Measurements from ENCODE around the gene MYL10.
A peak's percentile ranks its signal among the peaks of the same experiment; 100 is the strongest.

MYL10 gene

DNA sequence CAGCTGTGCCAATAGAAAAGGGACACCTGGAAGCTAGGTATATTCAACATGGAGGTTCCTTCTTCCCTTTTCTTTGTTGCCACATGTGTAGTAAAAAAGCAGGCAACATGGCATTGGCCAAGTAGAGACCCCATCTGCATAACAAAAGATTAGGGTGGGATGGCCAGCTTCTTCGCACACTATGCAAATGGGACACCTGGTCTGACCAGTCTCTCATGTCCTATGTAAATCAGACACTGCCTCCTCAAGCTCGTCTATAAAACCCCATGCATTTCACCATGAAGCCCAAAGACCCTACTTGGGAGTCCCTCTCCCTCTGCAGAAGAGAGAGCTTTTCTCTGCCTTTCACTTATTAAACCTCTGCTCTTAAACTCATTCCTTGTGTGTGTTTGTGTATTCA is 53.9 kb downstream of the MYL10 start:
- Histone ChIP-seq H2BK5ac (ENCODE audit: low read length) (no peak overlapping the region), H3K4ac (ENCODE audit: low read depth, low read length) (no peak overlapping the region), H3K9ac (ENCODE audit: low read length) (no peak overlapping the region), H2BK15ac (replicated peaks; ENCODE audit: low read depth) (no peak overlapping the region), H3K18ac (ENCODE audit: low read length) (peak overlapping the region; percentile 41), H3K27ac (ENCODE audit: low read depth, low read length) (no peak overlapping the region), H2AK5ac (ENCODE audit: low read length) (no peak overlapping the region), H3K4me2 (ENCODE audit: low read length) (no peak overlapping the region), H4K5ac (ENCODE audit: low read length) (no peak overlapping the region), H2BK120ac (ENCODE audit: low read depth, low read length) (no peak overlapping the region), H3K79me1 (ENCODE audit: low read length) (no peaks in the 10 kb centered on the region), H3K36me3 (ENCODE audit: control insufficient read depth, insufficient read depth, low read length) (no peaks in the 10 kb centered on the region), H3K4me3 (ENCODE audit: low read length) (no peak overlapping the region), H3K23ac (ENCODE audit: low read length) (no peak overlapping the region), H3K4me1 (ENCODE audit: control insufficient read depth, low read depth, low read length) (no peaks in the 10 kb centered on the region), H3K27me3 (ENCODE audit: insufficient read depth, low read length, poor library complexity) (no peaks in the 10 kb centered on the region), H4K8ac (ENCODE audit: low read depth, low read length) (no peak overlapping the region), H3K79me2 (ENCODE audit: control insufficient read depth, insufficient read depth, low read length) (no peaks in the 10 kb centered on the region), H3K56ac (ENCODE audit: low read length) (no peak overlapping the region)
- WGBS (ENCODE audit: extremely low coverage, insufficient coverage, low lambda C conversion rate): no CpG with 5 or more reads among the region's 2 CpGs
- peak; percentile 84 for DNase-seq

DNA sequence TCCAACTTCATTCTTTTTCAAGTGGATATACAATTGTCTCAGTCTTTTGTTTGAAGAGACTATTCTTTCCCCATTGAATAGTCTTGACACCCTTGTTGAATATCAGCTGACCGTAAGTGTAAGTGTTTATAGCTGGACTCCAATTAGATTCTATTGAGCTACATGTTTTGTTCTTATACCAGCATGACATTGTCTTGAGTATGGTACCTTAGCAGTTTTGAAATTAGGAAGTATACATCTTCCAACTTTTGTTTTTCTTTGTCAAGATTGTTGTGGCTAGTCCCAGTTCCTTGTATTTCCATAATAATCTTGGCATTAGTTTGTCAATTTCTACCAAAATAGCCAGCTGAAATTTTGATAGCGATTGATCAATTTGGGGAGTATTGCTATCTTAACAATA is 56.9 kb downstream of the MYL10 start:
- no peak overlapping the region for H3K4me2 ChIP-seq (ENCODE audit: low read length)
- H3K79me1 ChIP-seq (ENCODE audit: low read length): no peaks in the 10 kb centered on the region
- no CpG with 5 or more reads among the region's 2 CpGs for WGBS (ENCODE audit: extremely low coverage, insufficient coverage, low lambda C conversion rate)

DNA sequence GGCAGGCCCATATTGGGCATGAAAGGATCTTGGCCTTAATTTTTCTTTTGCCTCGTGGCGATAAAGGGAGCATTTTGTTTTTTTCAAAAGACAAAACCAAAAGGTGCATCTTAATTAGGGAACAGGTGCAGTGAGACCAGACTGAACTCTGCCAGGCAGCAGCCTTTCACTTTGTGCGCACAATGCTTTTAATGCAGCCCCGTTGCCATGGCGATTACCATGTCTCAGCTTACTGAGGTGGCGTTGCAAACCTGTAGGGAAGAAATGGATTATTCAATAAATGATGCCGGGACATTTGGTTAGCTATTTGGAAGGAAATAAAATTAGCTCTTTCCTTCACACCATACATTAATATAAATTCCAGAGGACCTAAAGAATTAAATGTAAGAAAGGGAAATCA is 61.9 kb downstream of the MYL10 start:
- no peak overlapping the region for H3K27ac ChIP-seq (ENCODE audit: low read depth, low read length)
- no peaks in the 10 kb centered on the region for H3K36me3 ChIP-seq (ENCODE audit: control insufficient read depth, insufficient read depth, low read length)

More for the DNA sequence above, 56.9 kb downstream of the MYL10 start:
- Histone ChIP-seq H3K4me1 (ENCODE audit: control insufficient read depth, low read depth, low read length) (no peaks in the 10 kb centered on the region), H3K23ac (ENCODE audit: low read length) (no peak overlapping the region), H2BK15ac (replicated peaks; ENCODE audit: low read depth) (no peak overlapping the region), H3K4ac (ENCODE audit: low read depth, low read length) (no peak overlapping the region), H3K56ac (ENCODE audit: low read length) (no peak overlapping the region), H3K27me3 (ENCODE audit: insufficient read depth, low read length, poor library complexity) (no peaks in the 10 kb centered on the region), H4K8ac (ENCODE audit: low read depth, low read length) (no peak overlapping the region), H2BK5ac (ENCODE audit: low read length) (no peak overlapping the region), H3K79me2 (ENCODE audit: control insufficient read depth, insufficient read depth, low read length) (no peaks in the 10 kb centered on the region), H3K9ac (ENCODE audit: low read length) (no peak overlapping the region), H2AK5ac (ENCODE audit: low read length) (no peak overlapping the region), H3K18ac (ENCODE audit: low read length) (no peak overlapping the region), H3K36me3 (ENCODE audit: control insufficient read depth, insufficient read depth, low read length) (no peaks in the 10 kb centered on the region), H4K5ac (ENCODE audit: low read length) (no peak overlapping the region), H2BK120ac (ENCODE audit: low read depth, low read length) (no peak overlapping the region), H3K4me3 (ENCODE audit: low read length) (no peak overlapping the region), H3K27ac (ENCODE audit: low read depth, low read length) (no peak overlapping the region)
- no peak for DNase-seq

DNA sequence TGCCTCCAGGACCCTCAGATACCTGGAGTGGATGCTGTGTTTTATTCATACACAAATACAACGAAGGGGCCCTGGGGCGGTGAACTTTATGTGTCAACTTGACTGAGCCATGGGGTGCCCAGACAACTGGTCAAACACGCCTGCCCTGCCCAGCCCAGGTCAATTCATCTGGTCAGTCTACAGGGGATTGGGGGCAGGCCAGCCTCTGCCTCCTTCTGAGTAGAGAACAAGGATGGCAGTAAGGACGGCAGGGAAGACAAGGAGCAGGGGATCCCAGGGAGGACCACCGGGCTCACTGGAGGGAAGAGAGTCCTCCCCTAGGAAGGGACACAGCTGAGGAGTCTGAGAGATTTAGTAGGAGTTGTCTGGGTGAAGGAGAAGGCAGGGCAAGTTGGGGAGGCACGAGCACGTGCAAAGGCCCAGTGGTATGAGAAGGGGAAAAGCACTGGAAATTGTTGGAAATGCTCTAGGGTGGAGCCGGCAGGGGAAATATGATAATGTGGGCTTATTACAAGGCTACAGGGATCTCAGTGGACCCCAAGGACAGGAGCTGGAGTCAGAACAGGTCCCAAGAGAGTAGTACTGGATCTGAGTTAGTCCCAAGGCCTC is 63.4 kb downstream of the MYL10 start:
- no peaks in the 10 kb centered on the region for H3K36me3 ChIP-seq (ENCODE audit: control insufficient read depth, insufficient read depth, low read length)
- H4K8ac ChIP-seq (ENCODE audit: low read depth, low read length): no peak overlapping the region
- H3K4ac ChIP-seq (ENCODE audit: low read depth, low read length): no peak overlapping the region
- no peaks in the 10 kb centered on the region for H3K79me1 ChIP-seq (ENCODE audit: low read length)
- H2AK5ac ChIP-seq (ENCODE audit: low read length): no peak overlapping the region
- no peak overlapping the region for H2BK5ac ChIP-seq (ENCODE audit: low read length)
- H2BK120ac ChIP-seq (ENCODE audit: low read depth, low read length): no peak overlapping the region
- no peaks in the 10 kb centered on the region for H3K79me2 ChIP-seq (ENCODE audit: control insufficient read depth, insufficient read depth, low read length)
- no peaks in the 10 kb centered on the region for H3K27me3 ChIP-seq (ENCODE audit: insufficient read depth, low read length, poor library complexity)
- H3K23ac ChIP-seq (ENCODE audit: low read length): no peak overlapping the region
- no peak overlapping the region for H3K56ac ChIP-seq (ENCODE audit: low read length)
- H3K4me3 ChIP-seq (ENCODE audit: low read length): no peak overlapping the region
- H3K9ac ChIP-seq (ENCODE audit: low read length): no peak overlapping the region
- no peak overlapping the region for H2BK15ac ChIP-seq (replicated peaks; ENCODE audit: low read depth)
- H3K27ac ChIP-seq (ENCODE audit: low read depth, low read length): no peak overlapping the region
- H3K18ac ChIP-seq (ENCODE audit: low read length): no peak overlapping the region
- no CpG with 5 or more reads among the region's 8 CpGs for WGBS (ENCODE audit: extremely low coverage, insufficient coverage, low lambda C conversion rate)
- no peak overlapping the region for H3K4me2 ChIP-seq (ENCODE audit: low read length)
- H3K4me1 ChIP-seq (ENCODE audit: control insufficient read depth, low read depth, low read length): peaks cover 2% of the 10 kb centered on the region
- DNase-seq: no peak
- H4K5ac ChIP-seq (ENCODE audit: low read length): no peak overlapping the region

More for the DNA sequence above, 61.9 kb downstream of the MYL10 start:
- H3K4me3 ChIP-seq (ENCODE audit: low read length): no peak overlapping the region
- no peak overlapping the region for H2AK5ac ChIP-seq (ENCODE audit: low read length)
- no peak overlapping the region for H3K18ac ChIP-seq (ENCODE audit: low read length)
- H4K8ac ChIP-seq (ENCODE audit: low read depth, low read length): no peak overlapping the region
- H3K56ac ChIP-seq (ENCODE audit: low read length): no peak overlapping the region
- no peak overlapping the region for H3K23ac ChIP-seq (ENCODE audit: low read length)
- H3K4me1 ChIP-seq (ENCODE audit: control insufficient read depth, low read depth, low read length): peaks cover 2% of the 10 kb centered on the region
- no CpG with 5 or more reads among the region's 7 CpGs for WGBS (ENCODE audit: extremely low coverage, insufficient coverage, low lambda C conversion rate)
- no peak for DNase-seq
- no peak overlapping the region for H2BK120ac ChIP-seq (ENCODE audit: low read depth, low read length)
- H3K4ac ChIP-seq (ENCODE audit: low read depth, low read length): no peak overlapping the region
- H3K79me2 ChIP-seq (ENCODE audit: control insufficient read depth, insufficient read depth, low read length): no peaks in the 10 kb centered on the region
- H3K9ac ChIP-seq (ENCODE audit: low read length): no peak overlapping the region
- H3K27me3 ChIP-seq (ENCODE audit: insufficient read depth, low read length, poor library complexity): no peaks in the 10 kb centered on the region
- no peak overlapping the region for H4K5ac ChIP-seq (ENCODE audit: low read length)
- no peak overlapping the region for H2BK5ac ChIP-seq (ENCODE audit: low read length)
- no peaks in the 10 kb centered on the region for H3K79me1 ChIP-seq (ENCODE audit: low read length)
- H3K4me2 ChIP-seq (ENCODE audit: low read length): no peak overlapping the region
- H2BK15ac ChIP-seq (replicated peaks; ENCODE audit: low read depth): no peak overlapping the region

DNA sequence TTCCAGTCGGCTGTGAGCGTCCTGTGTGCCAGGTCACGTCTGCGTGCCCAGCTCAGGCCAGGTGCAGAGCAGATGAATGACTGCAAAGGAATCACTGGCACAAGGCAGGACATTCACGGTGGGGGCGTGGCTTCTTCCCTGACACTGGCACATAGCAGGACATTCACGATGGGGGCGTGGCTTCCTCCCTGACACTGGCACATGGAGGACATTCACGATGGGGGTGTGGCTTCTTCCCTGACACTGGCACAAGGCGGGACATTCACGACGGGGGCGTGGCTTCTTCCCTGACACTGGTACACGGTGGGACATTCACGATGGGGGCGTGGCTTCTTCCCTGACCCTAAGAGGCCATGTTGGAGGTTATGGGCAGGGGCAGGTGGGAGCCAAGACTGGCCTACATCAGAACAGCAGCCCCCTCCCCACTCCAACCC is 64.3 kb downstream of the MYL10 start:
- Histone ChIP-seq H3K36me3 (ENCODE audit: control insufficient read depth, insufficient read depth, low read length) (no peaks in the 10 kb centered on the region), H3K18ac (ENCODE audit: low read length) (no peak overlapping the region), H3K79me1 (ENCODE audit: low read length) (no peaks in the 10 kb centered on the region), H2BK5ac (ENCODE audit: low read length) (no peak overlapping the region), H3K9ac (ENCODE audit: low read length) (no peak overlapping the region), H3K27me3 (ENCODE audit: insufficient read depth, low read length, poor library complexity) (no peaks in the 10 kb centered on the region), H3K4me2 (ENCODE audit: low read length) (no peak overlapping the region), H3K4ac (ENCODE audit: low read depth, low read length) (no peak overlapping the region), H4K8ac (ENCODE audit: low read depth, low read length) (no peak overlapping the region), H2BK15ac (replicated peaks; ENCODE audit: low read depth) (no peak overlapping the region), H4K5ac (ENCODE audit: low read length) (no peak overlapping the region), H3K56ac (ENCODE audit: low read length) (no peak overlapping the region), H3K4me1 (ENCODE audit: control insufficient read depth, low read depth, low read length) (peaks cover 2% of the 10 kb centered on the region), H2AK5ac (ENCODE audit: low read length) (no peak overlapping the region), H3K23ac (ENCODE audit: low read length) (no peak overlapping the region), H3K79me2 (ENCODE audit: control insufficient read depth, insufficient read depth, low read length) (no peaks in the 10 kb centered on the region), H3K27ac (ENCODE audit: low read depth, low read length) (no peak overlapping the region), H2BK120ac (ENCODE audit: low read depth, low read length) (no peak overlapping the region), H3K4me3 (ENCODE audit: low read length) (no peak overlapping the region)
- peak; percentile 95 for DNase-seq
- WGBS (ENCODE audit: extremely low coverage, insufficient coverage, low lambda C conversion rate): no CpG with 5 or more reads among the region's 16 CpGs
